Left kidney (tissue), 2 donors: ENCODE results near the gene PRR15L. TPM values are rescaled to one million over a fixed set of nuclear protein-coding genes. Genes with fewer than 3 reads are reported as not detected.
"Not testable (repeated sequence)": the region's sequence is repeated elsewhere in the genome, so short reads cannot be mapped to it uniquely, and the experiment has no call there.

Experiments
- DNase-seq: peaks from one replicate; pipeline ENCODE4 v3.0.0-alpha.2; 2013
- polyA plus RNA-seq: library from polyadenylated mRNA; unstranded; fragments of 120-200 nt; gene quantifications from one replicate; pipeline ENCODE4 v1.2.1, GENCODE V29; 2013; ENCODE audit not compliant: insufficient read length

PRR15L gene
- polyA plus RNA-seq, 1 donor: 17.7 TPM

- no peak for DNase-seq
Observed at GRCh38 chr17:47989700-47990099, 32.0 kb upstream of the PRR15L start.

- DNase-seq: no peak
Observed at GRCh38 chr17:47989159-47989558, 31.5 kb upstream of the PRR15L start.

GRCh38 chr17:47988445-47988844 lies 30.8 kb upstream of the PRR15L start:
- DNase-seq: not testable (repeated sequence)

- DNase-seq: peak; percentile 67
Observed at GRCh38 chr17:47987240-47987835, 29.7 kb upstream of the PRR15L start.

- DNase-seq: no peak
Observed at GRCh38 chr17:47986520-47986919, 28.8 kb upstream of the PRR15L start.

- no peak for DNase-seq
Observed at GRCh38 chr17:47983492-47984223, 26.0 kb upstream of the PRR15L start.

- no peak for DNase-seq
Observed at GRCh38 chr17:47982645-47983390, 25.1 kb upstream of the PRR15L start.

- DNase-seq: no peak
Observed at GRCh38 chr17:47982091-47982617, 24.5 kb upstream of the PRR15L start.

- DNase-seq: no peak
Observed at GRCh38 chr17:47981462-47981861, 23.8 kb upstream of the PRR15L start.

- DNase-seq: no peak
Observed at GRCh38 chr17:47980541-47980940, 22.9 kb upstream of the PRR15L start.

- no peak for DNase-seq
Observed at GRCh38 chr17:47978324-47978723, 20.6 kb upstream of the PRR15L start.

GRCh38 chr17:47975823-47976205 lies 18.1 kb upstream of the PRR15L start:
- DNase-seq: no peak

- DNase-seq: no peak
Observed at GRCh38 chr17:47975189-47975822, 17.6 kb upstream of the PRR15L start.

- no peak for DNase-seq
Observed at GRCh38 chr17:47973541-47973940, 15.9 kb upstream of the PRR15L start.

GRCh38 chr17:47970725-47971499 lies 13.2 kb upstream of the PRR15L start, which contains the start of gene CDK5RAP3:
Gene CDK5RAP3, plus strand, starts transcription at chr17:47971113. Its CDS starts 34 bp downstream, at chr17:47971147.
- DNase-seq: peak; percentile 100

GRCh38 chr17:47969930-47970724 lies 12.4 kb upstream of the PRR15L start:
- no peak for DNase-seq

- no peak for DNase-seq
Observed at GRCh38 chr17:47968836-47969235, 11.2 kb upstream of the PRR15L start.

GRCh38 chr17:47967607-47968252 lies 10.0 kb upstream of the PRR15L start:
- no peak for DNase-seq

- no peak for DNase-seq
Observed at GRCh38 chr17:47966079-47966519, 8.4 kb upstream of the PRR15L start.

GRCh38 chr17:47964856-47965255 lies 7.2 kb upstream of the PRR15L start:
- DNase-seq: no peak
